HG02884 (cell line): ENCODE results near the gene SF3B1.
"Not testable (repeated sequence)": the region's sequence is repeated elsewhere in the genome, so short reads cannot be mapped to it uniquely, and the experiment has no call there.

Experiments
- ATAC-seq: cut with Tn5 transposase; IDR thresholded peaks from one replicate; pipeline ENCODE4 v1.9.1; 2021; ENCODE audit warnings: mild to moderate bottlenecking, moderate library complexity; ENCODE audit not compliant: unreplicated experiment

SF3B1 gene

DNA sequence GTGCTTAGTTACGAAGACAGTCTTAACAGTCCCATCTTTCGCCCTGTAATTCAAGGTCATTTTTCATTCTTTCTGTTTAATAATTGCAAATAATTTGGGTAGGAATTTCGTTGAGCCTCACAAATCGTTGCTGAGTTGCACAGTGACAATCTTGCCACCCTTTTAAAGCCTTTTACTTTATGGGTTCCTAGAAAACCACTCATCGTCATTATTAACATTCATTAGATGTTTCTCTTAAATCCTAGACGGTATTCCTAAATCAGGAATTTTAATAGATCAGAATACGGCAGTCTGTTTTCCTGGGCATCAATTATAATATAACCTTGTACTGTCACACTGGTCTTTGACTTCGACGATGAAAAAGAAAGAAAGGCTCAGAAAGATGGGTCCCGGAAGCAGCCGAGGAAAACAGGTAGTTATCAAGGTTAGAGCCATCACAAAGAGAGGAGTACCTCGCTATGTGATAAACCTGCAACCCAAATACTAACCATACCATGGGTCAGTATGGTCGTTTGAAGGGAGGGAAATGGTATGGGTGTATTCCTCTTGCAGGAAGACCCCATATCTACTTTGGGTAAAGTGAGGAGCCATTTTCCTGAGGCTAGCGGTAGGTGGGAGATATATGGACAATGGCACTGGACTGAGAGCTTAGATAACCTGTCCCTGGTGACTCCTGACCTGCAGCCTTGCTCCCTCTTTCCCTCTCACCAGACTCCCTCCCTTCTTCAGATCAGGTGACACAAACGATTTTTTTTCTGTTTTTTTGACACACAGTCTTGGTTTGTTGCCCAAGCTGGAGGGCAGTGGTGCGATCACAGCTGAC, 981 bp upstream of the SF3B1 start:
- ATAC-seq: peak; percentile 1

DNA sequence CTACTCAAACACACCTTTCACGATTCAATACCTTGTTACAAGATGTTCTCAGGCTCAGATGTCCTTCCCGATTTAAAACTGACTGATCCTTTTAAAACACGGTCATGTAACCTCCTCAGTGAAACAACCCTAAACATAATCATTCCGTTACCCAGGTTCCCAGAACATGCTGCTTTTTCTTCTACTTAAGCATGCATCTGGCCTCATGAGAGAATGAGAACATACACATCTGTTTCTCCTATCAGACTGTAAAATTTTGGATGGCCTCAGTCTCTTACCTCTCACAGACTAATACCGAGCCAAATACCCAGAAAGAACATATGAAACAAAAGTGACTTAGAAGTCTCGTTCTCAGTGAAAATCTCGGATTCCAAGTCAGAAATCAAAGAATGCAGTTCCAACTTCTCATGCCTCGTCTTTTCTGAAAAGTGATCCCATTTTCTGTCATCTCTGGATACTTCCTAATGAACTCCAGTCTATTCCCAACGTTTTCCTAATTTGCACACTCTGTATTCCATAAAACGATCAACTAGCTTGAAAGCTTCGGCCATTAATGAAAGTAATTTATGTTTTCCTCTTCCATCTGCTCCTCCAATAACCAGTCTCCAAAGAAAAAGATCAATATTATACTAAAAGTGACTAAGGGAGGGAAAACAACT, 919 bp downstream of the SF3B1 start:
- no peak for ATAC-seq

DNA sequence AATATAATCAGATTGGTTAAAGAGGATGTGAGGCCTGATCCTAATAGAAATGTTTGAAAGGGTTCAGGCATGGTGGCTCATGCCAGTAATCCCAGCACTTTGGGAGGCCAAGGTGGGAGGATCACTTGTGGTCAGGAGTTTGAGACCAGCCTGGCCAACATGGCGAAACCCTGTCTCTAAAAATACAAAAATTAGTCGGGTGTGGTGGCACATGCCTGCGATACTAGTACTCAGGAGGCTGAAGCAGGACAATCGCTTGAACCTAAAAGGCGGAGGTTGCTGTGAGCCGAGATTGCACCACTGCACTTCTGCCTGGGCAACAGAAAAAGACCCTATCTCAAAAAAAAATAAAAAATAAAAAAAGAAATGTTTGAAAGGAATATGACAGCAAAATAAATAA, 2.3 kb downstream of the SF3B1 start:
- not testable (repeated sequence) for ATAC-seq

DNA sequence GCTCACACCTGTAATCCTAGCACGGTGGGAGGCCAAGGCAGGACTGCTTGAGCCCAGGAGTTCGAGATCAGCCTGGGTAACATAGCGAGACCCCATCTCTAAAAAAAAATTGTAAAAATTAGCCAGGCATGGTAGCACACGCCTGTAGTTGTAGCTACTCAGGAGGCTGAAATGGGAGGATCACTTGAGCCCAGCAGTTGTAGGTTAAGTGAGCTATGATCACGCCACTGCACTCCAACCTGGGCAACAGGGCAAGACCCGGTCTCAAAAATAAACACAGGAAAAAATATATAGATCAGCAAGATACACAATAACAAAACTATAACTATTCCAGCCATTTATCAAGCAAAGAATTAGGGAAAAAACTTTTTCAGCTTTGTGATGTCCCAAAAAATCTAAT, 3.0 kb downstream of the SF3B1 start:
- no peak for ATAC-seq

DNA sequence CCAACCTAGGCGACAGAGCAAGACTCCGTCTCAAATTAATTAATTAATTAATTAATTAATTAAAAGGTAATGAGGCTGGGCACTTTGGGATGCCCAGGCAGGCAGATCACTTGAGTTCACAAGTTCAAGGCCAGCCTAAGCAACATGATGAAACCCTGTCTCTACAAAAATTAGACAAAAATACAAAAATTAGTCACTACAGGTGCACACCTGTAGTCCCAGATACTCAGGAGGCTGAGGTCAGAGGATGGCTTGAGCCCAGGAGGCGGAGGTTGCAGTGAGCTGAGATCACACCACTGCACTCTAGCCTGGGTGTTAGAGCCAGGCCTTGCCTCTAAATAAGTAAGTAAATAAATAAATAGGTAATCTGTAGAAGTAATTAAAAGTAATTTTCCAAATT, 6.8 kb downstream of the SF3B1 start:
- no peak for ATAC-seq

DNA sequence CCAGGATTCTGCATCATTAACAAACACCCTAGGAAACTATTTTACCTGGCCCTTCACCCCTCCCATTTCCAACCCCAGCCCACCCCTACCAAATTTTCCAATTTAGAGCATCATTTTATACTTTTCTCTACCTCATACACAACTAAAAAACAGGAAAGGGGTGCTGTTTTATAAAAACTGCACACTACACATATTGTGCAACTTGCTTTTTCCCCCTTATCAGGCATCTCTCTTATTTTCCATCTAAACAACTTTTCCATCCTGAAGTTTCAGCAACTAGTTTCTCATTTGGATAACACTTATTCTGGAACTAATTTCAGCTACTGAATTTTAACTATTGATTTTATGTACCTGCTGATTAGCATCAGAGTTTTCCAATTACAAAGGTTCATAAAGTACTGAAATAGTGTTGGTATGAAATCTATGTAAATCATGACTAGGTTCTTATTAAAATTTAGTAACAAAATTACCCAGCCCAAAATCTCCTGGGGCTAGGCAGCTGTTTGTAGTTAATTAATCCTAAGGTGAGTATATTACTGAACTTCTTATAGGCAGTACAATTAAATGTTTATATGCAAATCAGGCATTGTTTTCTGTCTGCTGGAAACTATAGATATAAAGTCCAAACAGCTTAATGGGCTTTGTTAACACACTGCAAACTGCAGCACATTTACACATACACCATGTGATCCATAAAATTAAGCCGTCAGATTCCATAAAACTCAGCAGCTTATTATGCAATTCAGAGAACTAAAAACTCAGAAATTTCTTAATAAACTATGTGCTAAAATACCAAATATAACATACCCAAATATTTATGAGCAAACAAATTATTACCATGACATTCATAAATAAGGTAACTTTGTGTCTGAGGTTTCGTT, 7.9 kb downstream of the SF3B1 start:
- no peak for ATAC-seq

DNA sequence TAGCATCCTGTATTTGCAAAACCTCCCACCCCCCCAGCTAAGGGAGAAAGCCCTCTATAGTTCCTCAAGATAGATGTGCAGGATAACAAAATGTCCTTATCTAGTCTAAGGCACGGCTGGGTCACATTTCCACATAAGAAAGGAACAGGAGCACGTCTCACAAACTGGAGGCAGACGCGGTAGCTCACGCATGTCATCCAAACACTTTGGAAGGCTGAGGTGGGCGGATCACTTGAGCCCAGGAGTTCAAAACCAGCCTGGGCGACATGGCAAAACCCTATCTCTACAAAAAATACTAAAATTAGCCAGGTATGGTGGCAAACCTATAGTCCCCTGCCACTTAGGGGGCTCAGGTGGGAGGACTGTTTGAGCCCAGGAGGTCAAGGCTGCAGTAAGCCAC, 9.3 kb downstream of the SF3B1 start:
- no peak for ATAC-seq

DNA sequence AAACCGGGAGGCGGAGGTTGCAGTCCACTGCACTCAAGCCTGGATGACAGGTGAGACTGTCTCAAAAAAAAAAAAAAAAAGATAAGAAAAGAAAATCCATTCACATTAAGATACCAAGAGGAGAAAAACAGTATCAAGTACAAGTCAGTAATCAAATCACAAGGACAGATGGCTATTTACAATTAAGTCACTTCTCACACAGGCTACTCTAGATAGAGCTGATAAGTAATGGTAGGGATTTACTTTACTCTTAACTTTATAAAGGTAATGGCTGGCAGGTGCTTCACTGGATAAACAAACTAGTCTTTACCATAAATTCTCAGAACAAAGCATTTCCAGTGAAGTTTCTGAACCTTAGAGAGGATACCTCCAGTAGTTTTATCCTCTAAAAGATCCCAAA, 11.5 kb downstream of the SF3B1 start:
- ATAC-seq: no peak

DNA sequence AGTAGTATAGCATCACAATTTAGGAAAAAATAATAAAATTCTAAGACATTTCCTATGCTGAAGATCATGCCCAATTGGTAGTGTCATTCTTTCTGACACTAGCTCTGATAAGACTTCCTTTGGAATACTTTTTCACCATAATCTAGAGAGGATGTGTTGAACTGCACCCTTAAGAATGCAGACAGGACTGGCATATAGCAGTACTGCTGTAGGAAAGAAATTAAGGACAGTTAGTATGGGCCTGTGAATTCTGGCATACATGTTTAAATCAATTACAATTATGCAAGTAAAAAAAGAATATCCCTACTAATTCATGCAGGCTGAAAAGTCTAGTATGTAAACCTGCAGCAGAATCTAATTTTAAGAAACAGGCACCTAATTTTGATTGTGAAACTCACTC, 15.4 kb downstream of the SF3B1 start:
- ATAC-seq: no peak

DNA sequence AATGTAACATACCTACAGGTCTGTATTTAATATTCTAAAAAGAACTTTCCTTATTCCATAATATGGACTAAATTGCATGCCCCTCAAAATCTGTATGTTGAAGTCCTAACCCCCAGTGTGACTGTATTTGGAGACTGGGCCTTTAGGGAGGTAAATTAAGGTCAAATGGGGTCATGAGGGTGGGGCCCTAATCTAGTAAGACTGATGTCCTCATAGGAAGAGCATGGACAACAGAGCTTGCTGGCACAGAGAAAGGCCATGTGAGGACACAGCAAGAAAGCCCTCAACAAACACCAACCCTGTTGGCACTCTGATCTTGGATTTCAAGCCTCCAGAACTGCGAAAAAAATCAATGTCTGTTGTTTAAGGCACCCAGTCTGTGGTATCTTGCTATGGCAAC, 18.6 kb downstream of the SF3B1 start:
- no peak for ATAC-seq

DNA sequence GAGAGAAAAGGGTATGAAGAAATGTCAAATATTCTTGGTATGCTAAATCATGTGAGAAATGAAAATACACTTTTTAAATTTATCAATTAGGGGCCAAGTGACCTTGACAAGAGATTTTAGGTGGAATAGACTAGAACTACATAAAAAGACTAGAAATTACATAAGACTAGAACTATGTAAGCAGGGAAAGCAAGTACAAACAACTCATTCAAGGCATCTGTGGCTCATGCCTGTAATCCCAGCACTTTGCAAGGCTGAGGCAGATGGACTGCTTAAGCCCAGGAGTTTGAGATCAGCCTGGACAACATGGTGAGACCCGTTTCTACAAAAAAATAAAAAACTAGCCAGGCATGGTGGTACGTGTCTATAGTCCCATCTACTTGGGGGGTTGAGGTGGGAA, 20.3 kb downstream of the SF3B1 start:
- no peak for ATAC-seq

DNA sequence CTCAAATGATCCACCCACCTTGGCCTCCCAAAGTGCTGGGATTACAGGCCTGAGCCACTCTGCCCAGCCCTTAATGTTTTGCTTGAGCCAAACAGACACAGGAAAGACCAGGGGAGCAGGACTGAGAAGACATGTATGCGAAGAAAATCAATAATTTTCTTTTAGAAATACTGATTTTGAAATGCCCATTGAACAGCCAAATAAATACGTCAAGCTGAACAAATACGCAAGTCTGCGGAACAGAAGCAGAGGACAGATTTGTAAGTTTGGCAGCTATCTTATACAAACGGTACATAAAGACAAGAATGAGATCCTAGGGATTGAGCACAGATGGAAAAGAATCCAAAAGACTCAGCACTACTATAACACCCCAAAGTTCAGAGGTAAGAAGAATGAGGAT, 20.8 kb downstream of the SF3B1 start:
- no peak for ATAC-seq

DNA sequence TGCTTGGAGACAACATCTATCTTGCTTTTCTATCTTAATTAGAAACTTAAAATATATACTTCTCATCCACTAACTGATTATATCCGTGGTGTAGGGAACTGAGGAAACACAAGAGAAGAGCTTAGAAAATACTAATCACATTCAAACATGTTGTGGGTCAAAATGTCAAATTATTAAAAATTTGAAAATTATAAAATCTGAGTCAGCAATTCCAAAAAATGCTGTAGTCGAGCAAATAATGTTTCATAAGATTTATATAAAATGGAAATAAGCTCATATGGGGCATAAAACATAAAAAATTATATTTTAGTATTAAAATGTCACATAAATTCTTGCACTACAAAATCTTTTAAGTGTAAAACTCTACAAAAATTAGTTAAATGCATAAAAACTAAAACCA, 29.2 kb downstream of the SF3B1 start:
- ATAC-seq: no peak

DNA sequence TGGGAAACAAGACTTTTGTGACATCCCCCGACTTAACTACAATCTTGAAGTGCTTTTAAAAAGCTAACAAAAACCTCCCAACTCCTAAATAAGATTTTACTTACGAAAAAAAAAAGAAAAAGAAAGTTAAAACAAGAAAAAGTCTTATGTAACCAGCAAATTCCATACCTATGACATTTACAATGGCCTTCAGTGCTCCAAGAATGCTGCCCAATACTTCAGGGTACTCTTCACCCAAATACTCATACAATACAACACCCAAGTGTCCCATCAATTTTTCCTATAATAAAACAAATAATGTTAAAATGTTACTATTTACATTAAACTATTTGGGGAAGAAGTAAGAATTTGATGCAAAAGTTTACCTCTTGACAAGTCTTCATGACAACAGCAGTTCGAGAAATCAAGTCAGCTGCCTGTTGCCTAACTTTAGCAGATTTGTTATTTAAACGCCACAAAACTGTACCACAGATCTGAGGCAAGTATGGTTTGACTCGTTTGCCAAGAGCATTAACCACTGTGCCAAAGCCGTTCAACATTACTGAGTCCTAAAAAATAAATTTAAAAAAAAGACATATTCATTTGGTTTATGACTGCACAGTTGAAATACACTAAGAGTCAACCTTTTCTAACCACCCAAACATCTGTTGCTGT, 34.8 kb downstream of the SF3B1 start:
- no peak for ATAC-seq

DNA sequence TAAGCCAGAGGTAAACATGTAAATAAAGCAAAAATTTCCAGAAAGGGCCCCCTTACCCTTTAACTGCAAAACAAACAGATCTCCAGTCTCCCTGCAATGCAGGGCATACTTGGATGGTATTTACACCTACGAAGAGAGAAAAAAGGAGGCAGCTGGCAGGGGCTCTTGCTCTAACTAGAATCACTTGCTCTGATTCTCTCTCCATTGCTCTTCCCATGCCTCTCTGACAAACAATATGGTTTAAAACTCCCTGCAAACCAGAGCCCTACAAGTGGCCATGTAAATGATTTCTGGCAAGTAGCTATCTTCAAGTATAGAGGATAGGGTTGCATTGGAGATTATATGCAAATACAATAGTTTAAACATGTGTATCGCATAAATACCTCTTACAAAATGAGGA, 35.9 kb downstream of the SF3B1 start:
- no peak for ATAC-seq

DNA sequence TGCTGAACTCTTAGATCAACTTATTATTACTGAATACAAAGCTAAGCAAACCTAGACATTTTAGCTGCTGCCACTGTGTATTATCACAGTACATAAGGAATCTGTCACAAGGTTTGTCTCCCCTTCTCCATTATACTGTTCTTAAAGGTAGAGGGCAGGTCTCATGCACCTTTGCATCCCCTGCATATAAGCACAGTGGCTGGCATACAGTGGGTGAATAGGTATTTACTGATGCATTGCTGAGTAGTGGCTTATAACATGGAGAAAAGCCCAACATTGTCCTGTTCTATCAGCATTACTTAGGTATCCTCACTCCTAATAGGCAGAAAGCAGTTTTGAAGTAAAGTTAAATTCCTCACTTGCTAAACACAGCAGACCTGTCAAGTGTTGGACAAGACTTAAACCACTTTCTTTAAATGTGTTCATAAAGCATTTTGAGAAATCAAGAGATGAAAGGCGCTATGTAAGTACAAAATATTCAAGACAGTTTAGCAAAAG, 43.6 kb downstream of the SF3B1 start:
- no peak for ATAC-seq

DNA sequence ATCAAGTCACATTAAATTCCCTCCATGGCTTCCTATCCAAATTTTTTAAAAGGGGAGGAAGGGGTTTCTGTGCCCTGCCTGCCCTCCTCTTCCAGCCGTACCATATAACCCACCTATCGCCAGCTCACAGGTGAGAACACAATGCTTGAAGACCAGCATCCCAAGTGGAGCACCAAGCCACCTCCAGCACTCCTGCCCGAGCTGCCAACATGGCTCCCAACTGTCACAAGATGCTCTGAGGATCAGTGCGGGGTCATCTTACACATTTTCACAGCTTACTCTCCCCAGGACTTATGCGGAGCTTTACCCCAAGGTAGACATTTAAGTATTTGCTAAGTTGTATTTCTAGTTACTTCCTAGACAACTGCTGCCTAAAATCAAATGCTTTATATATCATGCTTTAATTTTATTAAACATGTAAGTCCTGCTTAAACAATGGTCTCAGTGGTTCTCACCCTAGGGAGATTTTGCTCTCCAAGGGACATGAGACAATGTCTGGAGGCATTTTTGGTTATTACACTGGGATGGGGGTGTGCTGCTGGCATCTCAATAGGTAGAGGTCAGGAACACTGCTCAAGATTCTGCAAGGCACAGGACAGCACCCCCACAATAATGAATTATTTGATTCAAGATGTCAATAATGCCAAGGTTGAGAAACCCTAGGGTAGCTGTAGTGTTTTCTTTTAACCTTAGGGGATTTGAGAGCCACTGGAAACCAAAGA, 45.8 kb downstream of the SF3B1 start:
- ATAC-seq: no peak

DNA sequence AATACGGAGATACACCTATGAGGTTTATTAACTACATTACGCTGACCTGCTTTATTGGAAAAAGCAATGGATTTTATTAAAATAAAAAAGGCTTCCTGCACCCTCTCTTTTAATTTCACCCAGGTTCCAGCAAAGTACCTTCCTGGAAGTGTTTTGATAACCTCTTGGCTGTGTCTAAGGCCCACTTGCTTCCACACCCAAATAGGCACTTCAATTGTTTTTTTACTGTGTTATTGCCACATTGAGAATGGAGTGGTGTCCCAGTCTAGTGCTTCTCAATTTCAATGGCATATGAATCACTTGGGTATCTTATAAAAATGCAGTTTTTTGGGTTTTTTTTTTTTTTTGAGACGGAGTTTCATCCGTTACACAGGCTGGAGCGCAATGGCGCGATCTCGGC, 47.6 kb downstream of the SF3B1 start:
- no peak for ATAC-seq

DNA sequence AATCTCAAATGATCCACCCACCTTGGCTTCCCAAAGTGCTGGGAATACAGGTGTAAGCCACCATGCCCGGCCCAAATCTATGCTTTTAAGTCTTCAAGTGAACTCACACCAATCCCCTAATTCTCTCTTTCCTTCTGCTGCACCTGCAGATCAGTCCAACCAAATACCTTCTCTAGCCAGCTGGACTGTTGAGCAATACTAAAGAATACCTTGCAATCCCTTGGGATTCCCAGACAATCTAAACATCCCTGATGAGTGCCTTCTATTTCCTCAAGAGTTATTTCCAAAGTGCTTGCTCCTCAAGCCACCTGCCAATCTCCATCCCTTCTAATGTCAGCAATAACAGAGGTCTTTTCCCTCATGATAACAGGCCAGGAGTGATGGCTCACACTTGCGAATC, 48.6 kb downstream of the SF3B1 start:
- ATAC-seq: no peak

DNA sequence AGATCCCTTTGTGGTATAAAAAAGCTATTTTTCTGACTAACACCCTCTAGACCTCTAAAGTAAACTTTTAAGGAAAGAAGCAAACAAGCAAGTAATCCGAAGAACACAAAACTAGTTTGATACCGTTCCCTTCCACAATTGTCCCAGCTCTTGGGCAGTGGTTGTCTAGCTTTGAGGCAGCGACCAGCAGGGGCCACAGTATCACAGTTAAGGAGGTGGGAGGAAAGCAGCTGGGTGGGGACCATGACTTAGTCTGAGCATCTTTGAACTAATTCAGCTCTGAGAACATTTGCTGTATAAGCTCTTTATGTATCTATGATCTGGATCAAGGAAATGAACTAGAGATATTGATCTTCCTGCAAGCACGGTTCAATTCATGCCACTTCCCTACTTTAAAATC, 51.0 kb downstream of the SF3B1 start:
- no peak for ATAC-seq
